ENCODE measurements around the gene INKA2.

- TF ChIP-seq CTCF (IDR thresholded peaks at IDR 0.05; ENCODE audit: poor library complexity, severe bottlenecking): no peak
- TF ChIP-seq SMC3 (conservative IDR thresholded peaks at IDR 0.05; ENCODE audit: poor library complexity): no peak
- TF ChIP-seq TAF1 (IDR thresholded peaks at IDR 0.05; ENCODE audit: low read depth): no peak
- no peak for TF ChIP-seq POLR2AphosphoS5 (IDR thresholded peaks at IDR 0.05)
Observed at GRCh38 chr1:111725192-111725591, 14.0 kb downstream of the INKA2 start.

Measured in neural cell (in vitro differentiated cells).